ENCODE results near the gene ICA1L.

DNA sequence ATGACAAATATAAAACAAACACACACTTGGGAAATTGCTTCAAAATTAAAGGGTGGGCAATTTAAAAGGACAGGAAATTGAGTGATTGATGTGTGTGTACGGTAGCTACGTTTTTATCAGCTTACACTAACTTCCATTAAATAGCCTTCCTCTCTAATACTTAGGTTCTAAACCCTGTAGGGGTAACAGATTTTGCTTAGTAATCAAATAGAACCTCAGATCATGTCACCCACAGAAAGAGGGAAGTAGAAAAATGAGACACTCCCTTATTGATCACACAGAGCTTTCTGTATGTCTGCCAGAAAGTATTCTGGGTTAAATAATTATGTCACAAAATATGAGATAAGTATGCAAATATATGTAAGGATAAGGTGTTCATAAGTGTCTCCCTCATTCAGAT is 93.3 kb downstream of the ICA1L start:
- TF ChIP-seq CTCF (conservative IDR thresholded peaks at IDR 0.05 in 1 of 2, IDR thresholded peaks at IDR 0.05 in 1 of 2; ENCODE audit: extremely low read depth in 1 of 2, insufficient read depth in 1 of 2, low read depth in 1 of 2, low read length in 2 of 2) (no peak), EZH2 (IDR thresholded peaks at IDR 0.05; ENCODE audit: borderline replicate concordance, low read length) (no peak)
